Muscle of arm (tissue), 12 donors: ENCODE data around the gene MLLT6. TPM values are rescaled to one million over a fixed set of nuclear protein-coding genes. Genes with fewer than 3 reads are reported as not detected.

Experiments
- DNase-seq: peaks from one replicate; pipeline ENCODE4 v3.0.0-alpha.2; 2013
- polyA plus RNA-seq, 12 donors: library from polyadenylated mRNA; unstranded; fragments of 120-200 nt; gene quantifications; one replicate each; pipeline ENCODE4 v1.2.1, GENCODE V29; 2013; ENCODE audit not compliant: insufficient read length in 12 of 12

Gene MLLT6
- polyA plus RNA-seq, 12 donors: 47.8 to 277 (median 74.5) TPM

DNA sequence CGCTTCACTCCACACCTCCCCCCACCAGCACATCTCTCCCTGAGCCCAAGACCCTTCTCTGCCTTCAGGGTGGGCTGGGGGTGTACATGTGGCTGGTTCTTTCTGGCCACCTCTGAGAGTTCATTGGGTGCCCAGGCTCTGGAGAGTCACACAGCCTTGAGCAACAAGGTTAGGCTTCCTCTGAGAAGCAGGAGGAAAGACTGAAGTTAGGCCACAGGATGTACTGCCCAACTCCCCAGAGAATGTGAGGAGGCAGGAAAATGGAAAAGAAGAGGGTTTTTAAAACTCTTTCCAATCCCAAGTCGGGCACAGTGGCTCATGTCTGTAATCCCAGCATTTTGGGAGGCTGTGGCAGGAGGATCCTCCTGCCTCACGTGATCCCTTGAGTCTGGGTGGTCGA is 35.7 kb downstream of the MLLT6 start:
- DNase-seq: no peak

DNA sequence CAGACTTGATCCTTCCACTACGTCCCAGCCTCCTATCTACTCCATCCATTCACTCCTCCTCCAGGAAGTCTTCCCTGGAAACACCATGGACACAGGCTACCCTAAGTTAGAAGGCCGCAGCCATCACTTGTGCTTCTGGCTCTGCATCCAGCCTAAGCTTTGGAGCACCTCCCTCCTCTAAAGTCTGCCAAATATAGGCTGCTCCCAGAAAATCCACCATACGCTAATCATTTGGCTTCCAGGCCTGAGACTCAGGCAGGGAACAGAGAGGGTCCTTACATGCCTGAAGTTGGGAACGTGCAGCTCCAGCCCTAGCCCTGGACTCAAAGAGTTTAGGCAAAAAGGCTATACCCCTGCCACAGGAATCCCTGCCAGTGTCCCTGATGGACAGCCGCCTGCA is 36.4 kb downstream of the MLLT6 start:
- DNase-seq: peak; percentile 61

DNA sequence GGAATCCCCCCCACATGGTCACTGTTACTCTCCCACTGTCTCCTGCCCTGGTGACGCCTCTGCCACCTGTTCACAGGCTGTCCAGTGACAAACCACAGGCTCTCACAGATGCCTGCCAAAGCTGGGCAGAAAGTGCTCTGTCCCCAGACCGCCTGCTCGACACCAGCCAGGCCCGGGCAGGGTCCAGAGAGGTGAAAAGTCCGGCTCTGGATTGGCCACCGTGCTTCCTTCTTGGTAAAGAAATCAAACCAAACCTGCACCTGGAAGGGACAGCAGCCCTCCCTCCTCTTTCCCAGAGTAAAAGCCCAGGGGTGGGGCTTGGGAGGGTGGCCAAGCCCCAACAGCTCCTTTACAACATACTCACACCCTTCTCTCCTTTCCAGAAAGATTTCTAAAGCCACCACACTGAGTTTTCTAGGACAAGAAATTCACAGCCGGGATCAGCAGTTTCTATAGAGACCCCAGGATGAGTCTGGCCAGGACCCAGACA is 36.9 kb downstream of the MLLT6 start:
- DNase-seq: peak; percentile 87

DNA sequence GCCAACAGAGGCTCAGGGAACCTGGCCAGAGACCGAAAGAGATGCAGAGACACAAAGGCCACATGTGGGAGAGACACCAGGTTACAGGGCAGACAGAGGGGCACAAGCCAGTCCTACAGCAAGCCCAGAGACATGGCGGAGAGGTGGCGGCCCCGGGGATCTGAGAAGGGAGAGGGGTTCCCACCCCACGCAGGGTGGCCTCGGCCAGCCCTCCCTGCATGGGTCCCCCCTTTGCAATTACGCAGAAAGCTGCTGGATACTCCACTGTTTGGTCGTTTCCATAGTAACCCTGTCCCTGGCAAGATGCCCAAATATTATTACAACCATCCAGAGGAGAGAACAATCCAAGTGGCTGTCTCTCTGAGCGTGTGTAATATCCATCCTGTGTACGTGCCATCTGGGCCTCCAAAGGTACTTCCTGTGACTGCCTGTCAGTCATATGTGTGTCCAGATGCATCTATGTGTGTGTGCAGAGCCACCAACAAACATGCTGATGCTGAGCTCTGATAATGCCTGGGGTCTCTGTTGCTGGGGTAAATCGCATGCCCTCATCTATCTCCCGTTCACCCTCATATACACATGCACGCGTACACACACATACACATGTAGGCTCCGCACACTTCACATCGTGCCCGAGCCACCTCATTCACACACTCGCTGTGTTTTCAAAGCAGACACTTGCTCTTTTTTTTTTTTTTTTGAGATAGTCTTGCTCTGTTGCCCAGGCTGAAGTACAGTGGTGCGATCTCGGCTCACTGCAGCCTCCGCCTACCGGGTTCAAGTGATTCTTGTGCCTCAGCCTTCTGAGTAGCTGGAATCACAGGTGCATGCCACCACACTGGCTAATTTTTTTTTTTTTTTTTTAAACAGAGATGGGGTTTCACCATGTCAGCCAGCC is 37.6 kb downstream of the MLLT6 start:
- DNase-seq: peak; percentile 96

DNA sequence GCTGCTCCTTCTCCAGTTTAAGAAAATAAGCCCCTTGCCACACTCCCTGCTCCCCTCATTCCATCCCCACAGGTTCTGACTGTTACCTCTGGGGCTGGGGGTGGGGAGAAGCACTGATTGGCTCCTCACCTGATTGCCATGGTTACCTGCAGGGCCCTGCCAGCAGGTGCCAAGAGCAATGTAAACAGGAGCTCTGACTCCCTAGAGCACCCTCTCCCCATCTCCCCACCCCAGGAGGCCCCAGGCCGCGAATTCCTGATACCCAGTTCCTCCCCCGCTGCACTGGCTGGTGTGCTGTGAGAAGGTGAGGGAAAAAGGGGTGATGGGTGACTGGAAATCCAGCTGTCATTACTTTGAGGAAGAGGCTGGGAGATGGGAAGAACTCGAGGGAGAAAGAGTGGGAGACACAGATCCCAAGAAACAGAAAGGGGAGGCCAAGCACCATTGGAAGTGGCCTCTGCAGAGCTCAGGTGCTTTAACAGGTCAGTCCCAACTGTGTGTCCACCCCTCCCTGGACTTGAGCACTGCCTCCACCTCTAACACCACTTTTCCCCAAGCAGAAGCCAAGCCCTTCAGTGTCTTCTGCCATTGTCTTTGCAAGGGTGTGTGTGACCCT is 38.6 kb downstream of the MLLT6 start:
- no peak for DNase-seq

DNA sequence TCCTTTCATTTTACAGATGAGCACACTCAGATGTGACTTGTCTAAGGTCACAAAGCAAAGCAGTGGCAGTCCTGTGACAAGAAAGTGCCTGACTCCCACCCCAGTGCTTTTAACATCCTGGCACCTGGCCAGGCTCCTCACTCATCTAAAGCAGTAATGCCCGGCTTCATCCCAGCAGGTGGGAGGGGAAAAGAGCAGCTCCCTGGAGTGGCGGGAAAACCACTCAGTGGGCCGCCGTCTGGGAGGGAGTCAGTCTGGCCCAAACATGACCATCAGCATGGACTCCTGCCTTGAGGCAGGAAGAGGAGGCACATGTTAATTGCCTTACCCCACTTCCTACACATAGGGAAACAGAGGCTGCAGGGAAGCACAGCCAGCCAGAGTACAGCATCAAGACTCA is 40.5 kb downstream of the MLLT6 start:
- no peak for DNase-seq

DNA sequence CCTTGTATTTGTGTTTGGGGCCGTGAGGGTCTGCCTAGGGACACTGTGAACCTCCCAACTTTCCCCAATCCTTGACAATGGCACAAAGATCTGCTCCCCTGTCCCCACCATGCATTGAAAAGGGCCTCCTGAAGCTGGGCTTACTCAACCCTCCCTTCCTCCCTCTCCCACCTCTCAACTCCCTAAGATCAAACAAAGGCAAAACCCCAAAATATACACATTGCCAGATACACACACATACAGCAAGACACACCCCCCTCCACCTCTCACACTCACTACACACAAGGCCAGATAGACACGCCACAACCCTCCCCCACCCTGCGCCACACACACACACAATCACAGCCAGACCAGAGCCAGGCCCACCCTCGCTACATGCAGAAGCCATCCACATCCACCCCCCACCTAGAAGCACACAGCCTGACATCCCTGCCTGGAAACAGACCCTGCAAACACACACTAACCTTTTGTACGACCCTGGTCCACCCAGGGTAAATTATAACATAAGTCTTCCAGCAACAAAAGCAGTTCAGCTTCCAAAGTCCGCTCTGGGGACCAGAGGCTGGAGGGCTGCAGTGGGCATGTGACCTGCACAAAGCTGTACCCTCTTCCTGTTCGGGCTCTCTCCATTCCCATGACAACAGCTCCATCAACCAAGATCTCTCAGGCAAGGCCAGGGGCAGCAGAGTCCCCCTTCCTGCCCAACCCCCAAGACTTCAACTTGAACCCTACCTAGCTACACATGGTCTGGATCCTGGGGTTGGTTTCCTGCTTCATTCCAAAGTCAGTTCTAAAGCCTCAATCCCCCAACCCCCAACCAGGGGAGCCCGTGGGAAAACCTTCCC is 41.2 kb downstream of the MLLT6 start:
- no peak for DNase-seq

DNA sequence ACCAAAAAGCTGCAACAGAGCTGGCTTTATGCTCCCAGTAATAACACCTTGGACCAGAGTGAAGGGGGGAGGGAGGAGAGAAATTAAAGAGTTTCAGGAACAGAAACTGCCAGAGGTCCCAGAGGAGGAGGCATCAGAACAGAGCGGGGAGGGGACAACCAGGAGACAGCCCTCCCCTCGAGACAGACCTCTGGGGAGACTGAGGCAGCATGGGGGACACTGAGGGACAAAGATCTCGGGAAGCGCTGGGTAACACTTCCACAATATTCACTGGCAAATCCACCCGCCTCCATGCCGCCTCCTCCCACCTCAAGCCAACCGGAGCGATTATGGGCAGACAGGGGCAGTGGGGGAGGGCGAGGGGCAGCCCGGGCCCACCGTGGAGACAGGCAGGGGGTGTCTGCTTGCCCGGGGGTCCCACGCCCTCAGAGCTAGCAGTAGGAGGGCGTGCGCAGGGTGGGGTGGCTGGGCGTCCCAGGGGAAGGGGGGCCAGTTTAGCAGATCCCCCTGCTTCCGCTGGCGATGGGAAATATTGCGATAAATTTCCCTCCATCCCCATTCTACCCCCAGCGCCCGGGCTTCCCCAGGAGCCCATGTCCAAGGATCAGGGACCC is 41.9 kb downstream of the MLLT6 start:
- DNase-seq: no peak

DNA sequence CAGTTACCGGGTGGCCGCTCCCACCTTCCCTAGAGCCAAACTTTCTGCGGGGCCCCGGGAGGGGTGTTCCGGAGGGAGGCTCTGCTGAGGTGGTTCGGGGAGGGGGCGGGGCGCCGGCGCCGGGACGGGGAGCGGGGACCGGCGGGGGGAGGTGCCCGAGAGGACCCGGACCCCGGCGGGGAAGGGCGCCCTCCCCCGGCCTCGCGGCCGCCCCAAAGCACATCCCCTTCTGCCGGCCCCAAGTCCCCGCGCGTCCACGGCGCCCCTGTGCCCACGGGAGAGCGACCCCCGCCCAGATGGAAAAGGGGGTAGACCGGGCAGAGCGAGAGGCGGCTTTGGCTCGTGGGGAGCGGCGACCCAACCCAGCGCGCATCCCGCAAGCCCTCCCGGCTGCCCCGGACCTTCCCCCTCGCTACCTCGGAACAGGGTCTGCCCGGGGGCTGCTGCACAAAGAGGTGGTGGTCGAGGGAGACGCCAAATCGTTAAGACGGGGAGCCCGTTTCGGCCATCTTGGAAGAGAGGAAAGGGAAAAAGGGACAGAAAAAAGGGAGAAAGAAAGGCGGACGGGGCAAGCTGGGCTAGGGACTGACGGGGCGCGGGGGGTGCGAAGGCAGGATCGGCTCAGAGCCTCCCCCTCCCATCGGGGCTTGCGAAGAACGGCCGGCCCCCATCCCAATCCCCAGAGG is 42.5 kb downstream of the MLLT6 start:
- peak; percentile 41 for DNase-seq

DNA sequence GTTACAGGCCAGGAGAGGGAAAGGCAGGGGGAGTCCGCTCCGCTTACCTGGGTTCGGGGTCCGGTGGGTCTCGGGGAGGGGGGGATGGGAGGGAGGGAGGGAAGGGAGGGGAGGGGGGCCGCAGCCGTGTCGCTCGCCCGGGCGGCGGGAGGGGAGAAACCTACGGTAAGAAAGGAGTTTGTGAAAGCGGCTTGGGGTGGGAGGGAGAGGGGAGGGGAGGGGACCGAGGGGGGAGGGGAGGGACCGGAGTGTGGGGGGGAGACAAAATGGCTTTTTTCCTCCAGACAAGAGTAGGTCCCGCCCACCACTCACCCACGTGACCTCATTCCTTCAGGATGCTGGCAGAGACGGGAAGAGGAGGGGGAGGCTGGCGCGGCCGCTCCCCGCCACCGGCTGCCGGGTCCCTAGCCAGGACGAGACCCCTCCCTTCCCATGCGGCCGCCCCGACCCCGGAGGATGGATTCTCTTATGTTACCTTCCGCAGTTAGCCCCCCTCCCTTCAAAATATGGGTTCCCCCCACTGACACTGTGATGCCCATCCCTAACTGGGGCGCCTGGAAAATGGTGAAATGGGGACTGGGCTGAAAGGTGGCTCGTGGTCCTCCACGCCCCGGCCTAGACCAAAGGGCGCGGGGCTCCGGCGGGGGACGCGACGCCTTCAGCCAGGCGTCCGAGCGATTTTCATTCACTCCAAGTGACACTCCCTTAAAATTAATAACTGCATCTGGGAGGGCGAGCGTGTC is 43.2 kb downstream of the MLLT6 start, which contains the start of gene PCGF2:
PCGF2 (minus strand) TSS at position 188 of the 743 bp plus-strand sequence. CDS start 7,934 bp downstream, outside the sequence.
- DNase-seq: peak; percentile 94

DNA sequence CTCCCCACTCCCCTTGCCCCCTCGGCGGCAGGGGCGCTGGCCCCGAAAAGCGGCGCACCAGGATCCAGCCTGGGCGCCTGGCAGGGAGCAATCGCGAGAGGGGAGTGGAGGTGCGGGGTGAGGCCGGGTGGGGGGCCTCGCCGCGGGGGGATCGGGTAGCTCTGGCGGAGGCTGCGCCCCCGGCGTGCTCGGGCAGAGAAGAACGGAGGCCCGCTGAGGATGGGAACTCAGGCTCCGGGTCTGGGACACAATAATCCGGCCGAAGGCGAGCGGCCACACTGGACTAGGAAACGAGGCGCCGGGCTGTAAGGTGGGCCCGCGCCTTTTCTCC is 43.8 kb downstream of the MLLT6 start:
- DNase-seq: no peak

DNA sequence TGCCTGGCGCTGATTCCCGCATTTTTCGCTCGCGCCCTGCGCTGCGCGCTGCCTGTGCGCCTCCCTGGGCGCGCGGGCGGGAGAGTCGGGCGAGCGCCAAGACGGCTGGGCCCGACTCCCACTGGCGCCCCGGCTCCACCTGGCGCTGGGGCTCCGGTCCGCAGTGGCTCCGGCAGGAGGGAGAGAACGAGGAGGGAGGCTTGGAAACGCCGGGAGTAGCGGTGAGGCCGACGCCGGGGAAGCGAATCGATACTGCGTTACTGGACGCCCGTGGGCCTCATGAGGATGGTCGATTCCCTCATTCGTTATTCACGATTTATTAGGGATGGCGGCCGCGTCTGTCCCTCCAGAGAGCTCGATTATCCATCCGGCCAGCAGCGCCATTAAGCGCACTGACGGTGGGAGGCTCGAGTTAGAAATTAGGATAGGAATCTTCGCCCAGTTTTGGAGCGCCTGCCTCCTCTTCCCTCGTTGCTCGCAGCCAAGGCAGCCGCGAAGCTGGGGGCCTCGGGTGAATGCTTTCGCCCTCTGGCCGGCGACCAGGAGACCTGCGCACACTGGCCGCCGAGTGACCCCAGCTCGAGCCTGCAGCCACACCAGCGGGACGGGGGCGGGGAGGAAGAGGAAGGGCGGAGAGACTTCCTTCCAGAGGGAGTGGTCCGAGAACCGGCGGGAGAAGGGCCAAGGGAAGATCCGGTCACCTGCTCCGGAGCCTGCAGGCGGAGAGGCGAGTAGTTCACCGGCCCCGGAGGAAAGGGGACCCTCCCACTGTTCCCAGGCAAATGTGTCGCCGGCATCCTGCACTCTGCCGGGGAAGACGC is 44.4 kb downstream of the MLLT6 start:
- DNase-seq: peak; percentile 80

DNA sequence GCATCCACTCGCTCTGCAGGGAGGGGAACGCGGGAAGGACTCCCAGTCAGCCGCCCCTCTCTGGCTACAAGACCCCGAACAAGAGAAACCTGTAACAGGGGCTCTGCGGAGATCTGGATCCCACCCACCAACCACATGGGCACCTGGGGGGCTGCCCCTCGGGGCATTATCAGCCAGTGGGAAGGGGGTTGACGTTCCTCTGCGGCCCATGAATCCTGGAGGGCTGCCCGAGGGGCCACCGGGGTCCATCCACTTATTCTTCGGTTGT is 44.9 kb downstream of the MLLT6 start:
- no peak for DNase-seq

DNA sequence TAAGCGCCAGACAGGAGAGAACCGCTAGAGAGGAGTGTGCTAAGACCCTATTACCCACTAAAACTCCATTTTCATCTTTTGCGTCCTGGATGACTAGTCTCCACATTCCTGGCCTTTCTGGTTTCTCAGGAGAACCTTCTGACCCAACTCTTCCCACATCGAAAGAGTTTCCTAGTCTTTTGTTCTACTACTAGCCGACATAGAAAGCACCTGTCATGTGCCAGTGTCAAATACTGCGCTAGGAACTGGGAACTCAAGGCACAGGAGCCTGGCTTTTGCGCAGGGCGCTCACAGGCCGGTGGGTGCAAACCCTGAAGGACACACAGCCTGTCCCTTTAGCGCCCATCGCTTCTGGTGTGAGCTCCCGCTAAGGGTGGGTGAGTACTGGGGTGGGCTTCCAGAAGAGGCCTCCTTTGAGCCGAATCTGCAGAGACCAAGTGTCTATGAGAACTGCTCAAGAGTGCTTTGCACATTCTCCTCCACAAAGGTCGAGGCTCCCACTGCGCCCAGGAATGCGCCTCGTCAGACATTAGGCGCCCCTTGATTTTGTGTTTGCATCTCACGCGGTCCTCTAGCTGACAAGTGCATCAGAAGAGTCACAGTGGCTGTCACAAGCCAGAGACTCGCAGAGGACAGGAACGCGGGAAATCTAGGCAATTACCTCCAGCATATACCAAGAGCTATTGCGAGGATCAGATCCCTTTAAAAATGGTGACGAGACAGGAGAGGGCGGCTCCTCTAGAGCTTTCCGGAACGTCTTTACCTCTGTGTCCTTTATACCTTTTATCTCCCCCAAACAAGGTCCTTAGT is 45.4 kb downstream of the MLLT6 start:
- DNase-seq: no peak

DNA sequence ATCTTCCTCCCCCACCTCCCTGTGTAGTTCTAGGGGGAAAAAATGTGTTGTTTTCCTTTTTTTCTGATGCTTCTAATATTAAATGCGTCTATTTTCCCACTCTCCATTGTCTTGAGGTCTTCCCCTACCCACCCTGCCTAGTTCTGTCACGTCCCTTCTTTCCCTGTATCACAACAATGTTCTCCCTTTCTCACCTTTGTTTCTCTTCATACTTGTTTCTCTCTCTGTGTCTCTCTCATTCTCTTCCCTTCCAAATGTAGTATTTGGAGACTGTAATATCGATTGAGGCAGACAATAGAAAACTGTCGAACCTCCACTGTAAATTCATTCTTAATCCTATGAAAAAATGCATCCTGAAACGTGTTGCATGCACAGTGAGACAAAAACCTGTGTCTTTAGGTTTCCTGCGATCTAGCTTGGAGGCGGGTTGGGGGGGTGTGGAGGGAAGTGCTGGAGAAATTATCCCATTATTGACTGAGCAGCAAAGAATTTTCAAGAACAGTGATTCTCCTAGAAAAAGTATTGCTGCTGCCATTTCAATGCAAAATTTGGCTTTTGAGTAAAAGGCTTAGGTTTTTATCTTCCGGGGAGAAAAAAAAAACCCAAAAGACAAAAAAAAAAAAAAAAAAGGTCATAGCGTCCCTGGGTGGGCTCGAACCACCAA is 46.2 kb downstream of the MLLT6 start:
- DNase-seq: no peak

DNA sequence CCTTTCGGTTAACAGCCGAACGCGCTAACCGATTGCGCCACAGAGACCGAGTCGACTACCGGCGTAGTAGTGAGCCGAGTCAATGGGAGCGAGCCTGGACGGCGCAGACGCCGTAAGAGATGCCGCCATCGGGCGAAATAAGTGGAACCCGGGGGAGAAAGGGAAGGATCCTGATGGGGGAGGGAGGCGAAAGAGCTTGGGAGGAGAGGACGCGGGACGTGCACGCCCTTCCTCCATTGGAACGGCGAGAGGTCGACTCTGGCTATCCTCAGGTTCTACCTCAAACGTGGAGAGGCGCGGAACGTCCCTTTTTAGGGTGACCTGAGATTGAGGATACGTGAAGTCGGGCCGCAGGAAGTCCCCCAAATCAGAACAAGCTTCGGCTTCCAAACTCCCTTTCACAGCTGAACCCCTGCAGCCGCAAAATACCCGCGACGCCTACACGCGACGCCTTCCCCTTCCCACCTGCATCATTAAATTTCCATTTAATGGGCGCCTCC is 46.8 kb downstream of the MLLT6 start:
- peak; percentile 93 for DNase-seq

DNA sequence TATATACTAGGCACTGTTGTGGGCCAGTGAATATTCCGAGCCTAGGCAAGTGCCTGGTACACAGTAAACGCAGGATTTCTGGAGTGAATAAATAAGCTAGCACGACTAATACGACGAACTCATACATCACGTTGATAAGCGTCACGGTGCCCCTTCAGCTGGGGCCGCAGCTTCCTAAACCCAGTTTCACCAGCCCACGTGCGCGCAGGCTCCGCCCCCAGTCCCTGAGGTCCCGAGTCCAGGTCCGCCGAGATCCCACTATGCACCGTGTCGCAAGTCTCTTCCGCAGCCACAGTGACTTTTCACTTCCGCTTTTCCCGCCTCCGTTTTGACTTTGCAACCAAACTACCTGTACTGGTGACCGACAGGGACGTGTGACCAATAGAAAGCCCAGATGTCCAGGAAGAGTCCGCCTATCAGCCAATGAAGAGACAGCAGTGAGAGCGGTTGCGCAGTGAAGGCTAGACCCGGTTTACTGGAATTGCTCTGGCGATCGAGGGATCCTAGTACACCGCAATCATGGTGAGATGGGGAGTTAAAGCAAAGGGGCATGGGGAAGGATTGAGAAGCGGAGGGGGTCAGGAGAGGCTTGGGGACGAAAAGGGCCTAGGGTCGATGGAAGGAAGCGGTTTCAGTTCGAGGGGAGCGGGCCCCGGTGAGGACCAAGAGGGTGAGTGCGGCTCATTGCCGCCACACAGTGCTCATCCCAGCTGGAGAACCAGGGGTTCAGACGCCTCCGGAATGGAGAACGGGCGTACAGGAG is 47.4 kb downstream of the MLLT6 start, which contains the start of gene PSMB3:
PSMB3 (plus strand) TSS at position 434 of the 763 bp plus-strand sequence; CDS start at position 520, 86 bp downstream.
- DNase-seq: peak; percentile 98
